Erythroblast (primary cell): ENCODE data around the gene NAPG.

Experiments
- GATA1 ChIP-seq: IDR thresholded peaks from 2 replicates; pipeline ENCODE4 v1.6.1; 2011; ENCODE audit warnings: low read depth, mild to moderate bottlenecking, control low read depth, low read length, moderate library complexity
- POLR2A ChIP-seq: IDR thresholded peaks from 2 replicates; pipeline ENCODE4 v1.6.1; 2011; ENCODE audit warnings: mild to moderate bottlenecking, low read length

- TF ChIP-seq POLR2A (no peak), GATA1 (no peak)
These were observed 7.3 kb downstream of the NAPG start for GRCh38 chr18:10533111-10533510.
